HG02623 (cell line): ENCODE results near the gene IPCEF1.

Experiments used
- ATAC-seq: cut with Tn5 transposase; IDR thresholded peaks from one replicate; pipeline ENCODE4 v1.9.1; 2021; ENCODE audit warnings: moderate library complexity; ENCODE audit not compliant: unreplicated experiment

IPCEF1 gene

DNA sequence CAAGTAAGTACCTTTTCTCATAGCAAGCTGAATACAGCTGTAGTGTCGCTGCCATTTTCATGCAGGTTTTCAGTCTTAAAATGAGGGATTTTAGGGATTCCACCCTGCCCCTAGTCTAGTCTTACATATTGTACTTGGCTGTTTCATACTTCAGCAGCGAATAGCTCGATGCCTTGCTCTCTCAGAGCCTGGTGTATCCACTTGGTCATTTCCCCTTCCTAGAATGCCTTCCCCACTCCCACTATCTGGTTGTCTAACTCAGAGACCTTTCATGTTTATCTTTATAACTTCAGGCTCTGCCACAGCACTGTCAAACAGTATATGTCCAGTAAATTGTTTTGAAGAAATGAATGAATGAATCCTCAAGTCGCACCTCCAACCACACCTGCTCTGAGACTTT lies 21.1 kb upstream of the IPCEF1 start:
- ATAC-seq, result no peak

DNA sequence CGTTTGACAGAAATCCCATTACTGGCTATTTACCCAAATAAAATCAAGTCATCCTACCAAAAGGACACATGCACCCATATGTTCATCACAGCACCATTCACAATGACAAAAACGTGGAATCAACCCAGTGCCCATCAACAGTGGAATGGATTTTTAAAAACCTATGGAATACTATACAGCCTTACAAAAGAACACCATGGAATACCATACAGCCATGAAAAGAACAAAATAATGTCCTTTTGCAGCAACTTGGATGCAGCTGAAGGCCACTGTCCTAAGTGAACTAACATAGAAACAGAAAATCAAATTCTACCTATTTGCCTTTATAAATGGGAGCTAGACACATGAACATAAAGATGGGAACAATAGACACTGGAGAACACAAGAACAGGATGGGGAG lies 17.4 kb upstream of the IPCEF1 start:
- no peak for ATAC-seq

DNA sequence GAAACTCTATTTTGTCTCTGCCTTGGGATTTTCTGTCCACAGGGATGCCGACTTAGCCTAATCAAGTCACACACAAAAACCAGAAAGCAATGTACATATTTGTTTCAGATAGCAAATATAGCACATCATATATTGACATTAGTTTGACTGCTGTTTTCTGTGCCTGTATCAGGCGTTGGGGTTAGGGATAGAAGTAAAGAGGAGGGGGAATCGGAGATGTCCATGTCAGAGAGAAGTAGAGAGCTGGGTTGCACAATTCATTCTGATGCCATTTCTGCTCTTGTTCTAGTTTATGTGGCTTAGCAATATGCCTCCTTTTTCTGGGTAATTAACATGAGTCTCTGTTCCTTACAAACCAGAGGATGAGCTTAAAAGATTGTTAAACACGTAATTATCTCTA lies 14.7 kb upstream of the IPCEF1 start:
- no peak for ATAC-seq

DNA sequence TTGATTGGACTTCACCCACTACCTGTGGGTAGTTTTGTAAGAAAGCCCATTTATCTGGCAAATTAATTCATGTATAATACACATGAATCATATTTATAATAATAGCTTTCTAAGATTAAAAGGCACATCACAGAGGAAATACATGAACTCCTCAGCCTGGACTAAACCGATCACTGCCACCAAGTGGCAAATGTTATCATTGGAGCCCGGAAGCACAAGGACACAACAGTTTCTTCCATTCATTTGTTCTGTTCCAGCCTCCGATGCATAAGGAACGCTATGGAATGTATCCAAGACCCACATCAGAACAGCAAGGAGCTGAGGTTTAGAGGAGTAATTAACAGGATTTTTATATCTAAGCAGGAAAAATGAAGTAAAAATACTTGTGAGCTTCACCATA lies 13.9 kb upstream of the IPCEF1 start:
- peak; percentile 74 for ATAC-seq

DNA sequence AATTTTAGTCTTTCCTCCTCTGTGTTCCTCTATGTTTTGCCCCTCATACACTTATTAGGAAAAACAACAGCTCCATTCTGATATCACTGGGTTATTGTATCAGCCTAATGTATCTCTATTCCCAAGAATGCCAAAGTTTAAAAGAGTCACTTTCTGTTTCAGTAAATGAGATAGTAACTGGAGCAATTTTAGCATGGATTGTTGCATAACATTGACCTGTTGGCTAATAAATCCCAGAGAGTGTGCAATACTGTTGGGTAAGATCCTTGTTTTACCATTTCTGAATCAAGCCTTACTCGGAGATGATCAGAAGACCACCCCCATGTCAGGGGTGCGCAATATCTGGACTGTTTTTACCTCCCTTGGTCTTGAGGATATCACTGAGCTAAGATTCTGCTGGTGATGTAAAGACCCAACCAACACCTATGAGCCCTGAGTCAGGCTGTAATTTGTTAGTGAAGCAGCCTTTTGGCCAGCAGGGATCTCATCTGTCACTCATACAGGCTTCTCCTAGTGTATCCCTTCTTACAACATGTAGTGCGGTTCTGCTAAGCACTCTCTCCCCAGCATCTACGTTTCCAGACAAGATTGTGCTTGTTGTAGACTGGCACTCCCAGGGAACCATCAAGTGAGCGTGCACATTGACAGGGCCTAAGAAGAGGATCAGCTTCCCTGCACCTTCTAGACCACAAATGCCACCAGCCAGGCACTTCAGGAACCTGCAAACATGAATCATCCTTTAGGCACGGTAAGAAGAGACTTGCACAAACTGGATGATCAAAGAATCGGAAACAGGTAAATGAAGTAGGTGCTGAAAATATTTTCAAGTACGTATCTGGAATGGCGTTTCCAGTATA lies 11.5 kb upstream of the IPCEF1 start:
- no peak for ATAC-seq

DNA sequence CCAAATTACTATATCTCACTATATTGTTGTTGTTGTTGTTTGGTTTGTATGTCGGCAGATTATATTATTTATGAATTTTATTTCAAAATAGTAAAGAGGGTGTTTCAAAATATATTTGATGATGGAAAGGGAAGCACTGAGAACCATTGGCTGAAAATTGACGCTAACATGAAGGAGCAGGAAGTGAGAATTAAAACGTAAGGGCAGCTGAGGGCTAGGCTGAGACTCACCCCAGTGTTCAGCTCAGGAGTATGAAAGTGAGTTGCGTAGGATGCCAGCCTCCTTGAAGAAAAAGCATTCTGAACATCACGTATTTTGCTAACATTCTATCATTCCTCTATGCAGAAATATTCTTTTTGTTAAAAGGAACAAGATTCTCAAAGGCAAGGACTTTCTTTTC lies 10.7 kb upstream of the IPCEF1 start:
- no peak for ATAC-seq

DNA sequence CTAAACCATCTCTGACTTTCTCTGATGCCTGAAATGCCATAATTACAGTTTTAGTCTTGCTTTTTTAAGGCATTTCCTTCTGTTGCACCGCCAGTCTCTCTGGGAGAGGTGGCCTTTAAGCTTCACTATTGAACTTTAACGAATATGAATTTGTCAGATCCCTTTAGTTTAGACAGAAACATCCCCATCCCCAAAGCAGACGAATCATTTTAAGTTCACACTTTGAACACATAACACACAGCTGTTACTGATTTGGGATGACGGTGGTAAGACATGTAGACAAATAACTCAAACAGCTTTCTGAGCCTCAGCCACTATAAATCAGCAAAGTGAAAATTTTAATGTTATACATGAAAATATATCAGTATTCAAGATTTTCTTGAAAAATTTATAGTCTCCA lies 7.2 kb upstream of the IPCEF1 start:
- no peak for ATAC-seq

DNA sequence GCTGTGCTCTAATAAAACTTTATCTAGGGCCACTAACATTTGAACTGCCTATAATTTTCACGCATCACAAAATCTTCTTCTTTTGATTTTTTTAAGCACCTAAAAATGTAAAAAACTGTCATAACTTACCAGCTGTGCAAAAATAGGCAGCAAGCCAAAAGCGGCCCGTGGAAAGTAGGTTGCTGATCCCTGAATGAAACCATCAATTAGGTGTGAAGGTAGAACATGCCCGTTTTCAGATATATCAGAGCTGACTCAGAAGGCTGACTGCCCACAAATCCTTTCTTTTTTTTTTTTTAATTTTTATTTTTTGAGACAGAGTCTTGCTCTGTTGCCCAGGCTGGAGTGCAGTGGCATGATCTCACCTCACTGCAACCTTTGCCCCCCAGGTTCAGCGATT lies 4.9 kb upstream of the IPCEF1 start:
- no peak for ATAC-seq

DNA sequence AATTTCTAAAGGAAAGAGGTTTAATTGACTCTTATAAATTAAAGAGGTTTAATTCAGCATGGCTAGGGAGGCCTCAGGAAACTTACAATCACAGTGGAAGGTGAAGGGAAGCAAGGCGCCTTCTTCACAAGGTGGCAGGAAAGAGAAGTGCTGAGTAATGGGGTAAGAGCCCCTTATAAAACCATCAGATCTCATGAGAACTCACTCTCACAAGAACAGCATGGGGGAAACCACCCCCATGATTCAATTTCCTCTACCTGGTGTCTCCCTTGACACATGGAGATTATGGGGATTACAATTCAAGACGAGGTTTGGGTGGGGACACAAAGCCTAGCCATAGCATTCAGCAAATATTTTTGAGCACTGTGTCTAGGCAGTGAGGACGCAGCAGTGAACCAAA lies 3.9 kb upstream of the IPCEF1 start:
- no peak for ATAC-seq

DNA sequence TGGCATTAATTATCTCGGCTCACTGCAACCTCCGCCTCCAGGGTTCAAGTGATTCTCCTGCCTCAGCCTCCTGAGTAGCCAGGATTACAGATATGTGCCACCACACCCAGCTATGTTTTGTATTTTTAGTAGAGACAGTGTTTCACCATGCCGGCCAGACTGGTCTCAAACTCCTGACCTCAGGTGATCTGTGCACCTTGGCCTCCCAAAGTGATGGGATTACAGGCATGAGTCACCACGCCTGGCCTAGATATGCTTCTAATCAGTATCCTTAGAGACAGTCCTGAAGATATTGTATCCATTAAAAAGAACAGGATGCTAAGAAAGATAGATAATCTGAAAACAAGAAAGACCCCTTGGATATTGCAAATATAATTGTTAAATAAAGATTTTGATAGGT lies 3.1 kb upstream of the IPCEF1 start:
- no peak for ATAC-seq

DNA sequence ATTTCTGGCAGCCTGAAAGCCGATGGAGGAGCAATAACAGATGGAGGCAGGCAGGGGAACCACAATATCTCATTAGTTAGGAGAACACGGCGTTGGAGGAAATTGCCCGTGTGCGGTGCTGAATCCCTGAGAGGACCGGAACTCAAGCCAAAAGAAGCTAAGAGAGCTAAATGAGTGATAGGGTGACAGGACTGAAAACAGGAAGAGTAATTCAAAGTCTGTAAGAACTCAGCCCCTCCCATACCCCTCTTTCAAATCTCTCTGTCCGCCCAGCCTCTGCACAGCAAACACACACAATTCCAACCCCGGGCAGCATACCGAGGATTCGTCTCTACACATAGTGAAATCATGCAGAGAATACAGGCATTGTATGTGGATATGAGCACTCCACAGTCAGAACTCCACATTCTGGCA lies 2.6 kb upstream of the IPCEF1 start:
- no peak for ATAC-seq

DNA sequence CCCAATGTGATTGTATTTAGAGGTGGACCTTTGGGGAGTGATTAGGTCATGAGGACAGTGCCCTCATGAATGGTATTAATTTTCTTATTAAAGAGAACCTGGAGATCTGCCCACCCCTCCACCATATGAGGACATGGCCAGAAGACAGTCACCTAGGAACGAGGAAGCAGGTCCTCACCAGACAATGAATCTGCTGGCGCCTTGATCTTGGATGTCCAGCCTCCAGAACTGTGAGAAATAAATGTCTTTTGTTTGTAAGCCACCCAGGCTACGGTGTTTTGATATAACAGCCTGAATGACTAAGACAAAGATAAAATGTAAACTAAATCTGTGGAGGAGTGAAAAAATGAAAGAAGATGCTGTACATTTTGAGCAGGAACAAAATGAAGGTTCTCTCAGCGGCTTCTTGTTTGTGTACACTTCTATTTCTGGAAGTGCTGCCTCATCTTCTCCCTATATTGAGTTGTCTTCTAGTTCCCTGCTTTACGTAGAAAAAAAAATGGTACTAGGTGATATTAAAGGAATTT lies 1.5 kb upstream of the IPCEF1 start:
- no peak for ATAC-seq

DNA sequence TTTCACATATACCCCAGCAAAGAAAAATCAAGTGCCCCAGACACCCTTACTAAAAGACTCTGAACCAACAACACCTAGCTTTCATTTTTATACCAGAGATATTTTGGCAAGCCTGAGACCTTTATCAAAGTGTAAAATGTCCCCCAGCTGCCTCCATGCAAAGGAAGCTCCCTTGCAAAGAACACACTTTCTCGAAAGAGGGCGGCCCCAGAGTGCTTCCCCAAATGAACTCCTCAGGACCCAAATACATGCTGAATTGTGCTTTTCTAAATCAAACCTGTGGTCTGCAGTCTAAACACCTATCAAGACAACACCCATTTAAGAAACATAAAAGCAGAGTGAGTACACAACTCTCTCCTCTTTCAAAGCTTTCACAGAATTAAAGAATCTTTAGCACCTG lies 490 bp downstream of the IPCEF1 start:
- no peak for ATAC-seq

DNA sequence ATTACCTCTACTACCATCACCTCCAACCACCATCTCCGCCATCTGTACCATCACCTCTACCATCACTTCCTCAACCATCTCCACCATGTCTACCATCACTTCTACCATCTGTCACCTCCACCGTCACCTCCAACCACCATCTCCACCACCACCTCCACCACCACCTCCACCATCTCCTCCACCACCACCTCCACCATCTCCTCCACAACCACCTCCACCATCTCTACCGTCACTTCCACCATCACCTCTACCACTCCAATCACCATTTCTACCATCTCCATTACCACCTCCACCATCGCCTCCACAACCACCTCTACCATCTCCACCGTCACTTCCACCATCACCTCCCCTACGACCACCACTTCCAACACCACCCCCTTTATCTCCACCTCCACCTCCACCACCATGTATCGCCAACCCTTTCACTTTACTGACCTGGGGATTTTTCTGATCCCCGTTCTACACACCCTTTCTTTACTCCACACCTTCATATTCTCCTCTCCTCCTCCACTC lies 2.3 kb downstream of the IPCEF1 start:
- no peak for ATAC-seq

DNA sequence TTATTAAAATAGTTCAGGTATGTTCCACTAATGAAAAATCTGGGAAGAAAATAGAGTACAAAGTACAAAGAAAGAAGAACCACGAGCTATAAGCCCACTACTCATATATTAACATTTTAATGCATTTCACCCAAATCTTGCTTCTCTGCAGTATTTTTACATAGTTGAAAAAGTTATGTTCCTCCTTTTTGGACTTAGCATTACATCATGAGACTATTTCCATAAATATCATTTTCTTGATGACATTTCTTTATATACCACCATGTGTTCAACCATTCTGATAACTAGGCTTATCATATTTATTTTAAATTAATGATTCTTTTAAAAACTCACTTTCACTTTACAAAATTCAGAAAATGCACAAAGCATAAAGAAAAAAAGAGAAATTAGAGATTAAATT lies 3.0 kb downstream of the IPCEF1 start:
- no peak for ATAC-seq

DNA sequence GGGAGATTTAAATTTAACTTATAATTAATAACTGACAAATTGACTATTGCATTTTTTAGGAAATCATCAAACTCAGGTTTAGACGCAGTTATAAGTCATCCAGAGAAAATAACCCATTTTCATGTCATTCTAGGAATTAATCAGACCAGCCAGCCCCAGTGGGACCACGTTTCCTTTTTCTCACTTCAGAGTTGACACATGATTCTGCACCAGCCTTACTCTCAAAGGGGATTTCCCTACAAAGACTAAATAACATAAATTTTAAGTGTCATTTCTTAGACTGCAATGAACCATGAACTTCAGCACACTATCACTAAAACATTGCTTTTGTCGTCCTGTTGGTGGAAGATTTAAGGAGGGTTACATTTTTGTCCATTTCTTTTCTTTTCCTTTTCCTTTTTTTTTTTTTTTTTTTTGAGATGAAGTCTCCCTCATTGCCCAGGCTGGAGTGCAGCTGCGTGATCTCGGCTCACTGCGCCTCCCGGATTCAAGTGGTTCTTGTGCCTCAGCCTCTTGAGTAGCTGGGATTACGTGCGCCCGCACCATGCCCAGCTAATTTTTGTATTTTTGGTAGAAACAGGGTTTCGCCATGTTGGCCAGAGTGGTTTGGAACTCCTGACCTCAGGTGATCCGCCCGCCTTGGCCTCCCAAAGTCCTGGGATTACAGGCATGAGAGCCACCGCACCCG lies 3.6 kb downstream of the IPCEF1 start:
- ATAC-seq, result peak; percentile 57

DNA sequence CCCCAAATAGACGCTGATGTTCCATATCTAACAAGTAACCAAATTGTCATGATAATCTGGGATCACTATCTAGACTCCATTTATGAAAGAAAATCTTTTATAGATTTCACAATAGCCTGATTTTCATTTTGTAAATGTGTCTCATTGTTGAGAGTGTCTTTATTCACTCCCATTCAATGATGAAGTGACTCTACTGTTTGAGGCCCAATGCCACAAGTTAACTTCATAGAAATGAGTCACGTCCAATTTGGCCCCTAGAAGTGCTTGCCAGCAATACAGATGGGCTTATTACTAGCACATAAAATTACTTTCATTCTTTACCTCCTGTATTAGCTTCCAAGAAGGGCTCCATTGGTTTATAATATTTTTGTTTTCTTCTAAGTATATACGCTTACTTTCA lies 6.3 kb downstream of the IPCEF1 start:
- no peak for ATAC-seq

DNA sequence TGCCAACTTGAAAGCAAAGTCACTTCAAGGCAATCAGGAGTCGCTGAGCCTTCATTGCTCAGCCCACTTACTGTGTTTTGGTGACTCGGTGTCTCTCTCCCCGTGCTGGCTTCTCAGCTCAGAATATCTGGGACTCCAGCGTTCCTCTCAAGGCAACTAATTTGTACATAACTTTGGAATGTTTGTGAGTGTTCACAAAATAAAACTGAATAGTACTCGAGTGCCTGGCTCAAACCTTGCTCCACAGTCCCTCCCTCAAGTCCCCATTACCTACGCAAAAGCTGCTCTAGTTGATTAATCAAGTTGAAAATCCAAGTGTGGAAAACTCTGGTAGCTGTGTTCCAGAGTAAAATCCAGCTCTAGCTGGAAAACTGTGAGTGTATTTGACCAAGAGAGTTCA lies 8.6 kb downstream of the IPCEF1 start:
- ATAC-seq, result no peak

DNA sequence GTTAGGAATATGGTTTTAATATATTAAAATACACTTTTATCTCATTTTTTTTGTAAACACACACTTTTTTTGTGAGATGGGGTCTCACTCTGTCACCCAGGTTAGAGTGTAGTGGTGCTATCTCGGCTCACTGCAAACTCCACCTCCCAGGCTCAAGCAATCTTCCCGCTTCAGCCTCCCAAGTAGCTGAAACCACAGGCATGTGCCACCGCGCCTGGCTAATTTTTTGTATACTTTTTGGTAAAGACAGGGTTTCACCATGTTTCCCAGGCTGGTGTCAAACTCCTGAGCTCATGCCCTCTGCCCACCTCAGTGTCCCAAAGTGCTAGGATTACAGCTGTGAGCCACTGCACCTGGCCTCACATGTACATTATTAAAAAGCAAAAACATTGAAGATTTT lies 10.8 kb downstream of the IPCEF1 start:
- ATAC-seq, result no peak

DNA sequence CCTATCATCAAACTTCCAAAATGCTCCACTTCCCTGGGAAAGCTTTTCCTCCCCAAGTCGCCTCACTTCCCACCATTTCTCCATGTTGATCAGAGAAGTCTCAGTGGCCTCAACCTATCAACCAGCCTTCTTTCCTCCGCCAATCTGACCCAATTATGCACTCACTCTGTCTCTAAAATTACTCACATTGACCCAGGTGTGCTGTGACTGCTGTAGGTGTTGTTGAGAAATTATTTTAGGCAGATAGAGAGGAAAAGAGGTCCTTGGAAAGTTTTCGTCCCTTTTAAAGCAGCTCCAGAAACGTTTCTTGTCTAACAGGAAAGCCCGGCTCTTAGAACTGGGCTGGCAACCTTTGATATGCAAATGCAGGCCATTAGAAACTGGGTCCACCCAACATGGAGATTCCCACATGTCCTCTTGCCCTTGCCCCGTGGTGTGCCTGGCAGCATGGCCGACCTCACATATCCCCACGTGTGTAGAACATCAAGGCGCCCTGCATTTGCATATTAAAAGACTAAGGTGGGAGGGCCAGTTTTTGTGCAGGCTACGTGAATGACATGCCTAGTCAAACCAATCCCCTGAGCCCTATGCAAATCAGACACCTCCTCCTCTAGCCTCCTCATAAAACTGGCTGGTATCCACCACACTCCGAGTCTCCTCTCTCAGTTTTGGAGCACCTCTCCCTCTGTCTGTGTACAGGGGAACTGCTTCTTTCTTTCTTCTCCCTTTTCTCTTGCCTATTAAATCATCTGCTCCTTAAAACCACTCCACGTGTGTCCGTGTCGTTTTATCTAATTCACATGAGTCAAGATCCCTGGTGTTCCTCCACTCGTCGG lies 12.9 kb downstream of the IPCEF1 start:
- ATAC-seq, result no peak

DNA sequence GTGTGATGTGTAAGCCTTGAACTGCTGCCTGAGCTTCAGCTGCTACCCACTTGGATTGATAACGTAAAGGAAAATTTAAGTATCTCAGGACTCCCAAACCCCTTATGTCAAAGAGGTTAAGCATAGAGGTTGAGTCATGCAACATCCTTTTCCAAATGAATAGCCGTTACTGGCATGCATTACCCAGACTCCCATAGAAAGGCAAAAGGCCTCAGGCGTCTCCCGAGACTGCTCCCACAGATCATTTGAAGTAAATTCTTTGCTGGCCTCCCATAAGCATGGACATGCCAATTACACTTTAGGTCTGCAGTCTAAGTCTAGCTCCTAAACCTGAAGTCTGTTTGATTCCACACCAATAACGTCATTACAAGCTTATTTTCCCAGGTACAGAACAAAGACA lies 14.7 kb downstream of the IPCEF1 start:
- no peak for ATAC-seq
